B cell (primary cell): ENCODE data around the gene PFDN5.

Source experiments
- EZH2 ChIP-seq: IDR thresholded peaks from 2 replicates; pipeline ENCODE4 v1.6.1; 2012; ENCODE audit warnings: borderline replicate concordance, low read depth, mild to moderate bottlenecking, moderate library complexity, low read length; ENCODE audit not compliant: insufficient read depth, poor library complexity, severe bottlenecking
- TF ChIP-seq, protein P1 (sequence below): fragments of 200-600 bp; IDR thresholded peaks from one replicate; pipeline ENCODE4 v1.8.0; 2022; ENCODE audit warnings: antibody characterized with exemption, mild to moderate bottlenecking

DNA sequence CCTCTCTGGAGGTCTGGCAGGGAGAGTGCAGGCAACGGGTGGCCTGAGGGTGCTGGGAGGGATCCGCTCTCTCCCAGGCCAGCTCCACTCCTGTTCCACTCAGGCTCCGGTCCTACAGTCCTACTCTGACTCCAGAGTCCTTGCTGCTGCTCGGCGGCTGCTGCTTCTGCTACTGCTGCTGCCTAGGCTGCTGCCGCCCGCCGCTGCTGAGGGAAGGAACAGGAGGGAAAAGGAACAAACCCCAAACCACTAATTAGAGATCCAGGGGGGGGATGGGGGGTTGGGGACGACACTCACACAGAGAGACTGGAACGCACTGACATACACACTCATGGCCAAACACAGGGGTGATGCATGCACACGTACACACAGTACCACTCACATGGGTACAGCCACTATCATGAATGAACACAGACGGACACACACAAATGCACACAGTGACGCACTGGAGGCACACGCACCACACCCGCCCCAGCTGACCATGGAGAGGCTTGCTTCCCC is 40.9 kb downstream of the PFDN5 start, which contains the start of gene SP7:
- TF ChIP-seq, protein P1, sequence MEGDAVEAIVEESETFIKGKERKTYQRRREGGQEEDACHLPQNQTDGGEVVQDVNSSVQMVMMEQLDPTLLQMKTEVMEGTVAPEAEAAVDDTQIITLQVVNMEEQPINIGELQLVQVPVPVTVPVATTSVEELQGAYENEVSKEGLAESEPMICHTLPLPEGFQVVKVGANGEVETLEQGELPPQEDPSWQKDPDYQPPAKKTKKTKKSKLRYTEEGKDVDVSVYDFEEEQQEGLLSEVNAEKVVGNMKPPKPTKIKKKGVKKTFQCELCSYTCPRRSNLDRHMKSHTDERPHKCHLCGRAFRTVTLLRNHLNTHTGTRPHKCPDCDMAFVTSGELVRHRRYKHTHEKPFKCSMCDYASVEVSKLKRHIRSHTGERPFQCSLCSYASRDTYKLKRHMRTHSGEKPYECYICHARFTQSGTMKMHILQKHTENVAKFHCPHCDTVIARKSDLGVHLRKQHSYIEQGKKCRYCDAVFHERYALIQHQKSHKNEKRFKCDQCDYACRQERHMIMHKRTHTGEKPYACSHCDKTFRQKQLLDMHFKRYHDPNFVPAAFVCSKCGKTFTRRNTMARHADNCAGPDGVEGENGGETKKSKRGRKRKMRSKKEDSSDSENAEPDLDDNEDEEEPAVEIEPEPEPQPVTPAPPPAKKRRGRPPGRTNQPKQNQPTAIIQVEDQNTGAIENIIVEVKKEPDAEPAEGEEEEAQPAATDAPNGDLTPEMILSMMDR = no peak
- no peak for TF ChIP-seq EZH2
